ENCODE measurements around the gene ANTXRL.
"Not testable (repeated sequence)": the region's sequence is repeated elsewhere in the genome, so short reads cannot be mapped to it uniquely, and the experiment has no call there.

ANTXRL gene

GRCh38 chr10:46330894-46331293, 44.1 kb downstream of the ANTXRL start:
- DNase-seq (ENCODE audit: low read depth) = no peak

- not testable (repeated sequence) for DNase-seq (ENCODE audit: low read depth)
Measured at GRCh38 chr10:46365484-46365883, 78.7 kb downstream of the ANTXRL start.

- not testable (repeated sequence) for DNase-seq (ENCODE audit: low read depth)
Measured at GRCh38 chr10:46367209-46367608, 80.4 kb downstream of the ANTXRL start.

- DNase-seq (ENCODE audit: low read depth) = not testable (repeated sequence)
Measured at GRCh38 chr10:46367666-46368240, 81.0 kb downstream of the ANTXRL start.

GRCh38 chr10:46368956-46369355, 82.2 kb downstream of the ANTXRL start:
- DNase-seq (ENCODE audit: low read depth) = not testable (repeated sequence)

- not testable (repeated sequence) for DNase-seq (ENCODE audit: low read depth)
Measured at GRCh38 chr10:46374410-46374809, 87.6 kb downstream of the ANTXRL start.

GRCh38 chr10:46375406-46375805, 88.6 kb downstream of the ANTXRL start, which contains the start of gene ANXA8L1:
Gene ANXA8L1 (plus strand): TSS chr10:46375776. CDS start chr10:46375852, 76 bp downstream.
- not testable (repeated sequence) for DNase-seq (ENCODE audit: low read depth)

GRCh38 chr10:46377022-46377421, 90.2 kb downstream of the ANTXRL start:
- not testable (repeated sequence) for DNase-seq (ENCODE audit: low read depth)

GRCh38 chr10:46377651-46378050, 90.9 kb downstream of the ANTXRL start:
- not testable (repeated sequence) for DNase-seq (ENCODE audit: low read depth)

GRCh38 chr10:46378108-46378507, 91.3 kb downstream of the ANTXRL start:
- DNase-seq (ENCODE audit: low read depth) = not testable (repeated sequence)

- not testable (repeated sequence) for DNase-seq (ENCODE audit: low read depth)
Measured at GRCh38 chr10:46379233-46379848, 92.5 kb downstream of the ANTXRL start.

All from activated T-cell treated with anti-CD3 and anti-CD28 coated beads for 48 hours (primary cell).